SK-N-SH (cell line): ENCODE results near the gene AGAP1. TPM values are rescaled to one million over a fixed set of nuclear protein-coding genes. Genes with fewer than 3 reads are reported as not detected.

Experiments
- CTCF ChIA-PET: fragments of 300-600, 350-600 bp; formaldehyde crosslinking; extraction: SDS; loops from one replicate; lab custom pipeline; 2021; lab: Yijun Ruan, JAX
- POLR2A ChIA-PET: fragments of 350-600 bp; sonication (Branson Sonifier 250); formaldehyde crosslinking; extraction: SDS; loops from one replicate; lab custom pipeline; 2020; ENCODE audit warnings: antibody characterized with exemption, inconsistent platforms; lab: Yijun Ruan, JAX
- DNase-seq: peaks from one replicate; pipeline ENCODE4 v3.0.0; 2012
- H2AFZ ChIP-seq: fragments of 200-600 bp; sonication (generic); 2 replicates; pipeline ENCODE4 v1.8.1; 2016; ENCODE audit warnings: antibody characterized with exemption, mild to moderate bottlenecking, low read depth
- H3F3A ChIP-seq: fragments of 200-600 bp; sonication (generic); replicated peaks from 2 replicates; pipeline ENCODE3; 2016; ENCODE audit warnings: antibody characterized with exemption, mild to moderate bottlenecking; ENCODE audit not compliant: insufficient read depth
- H3K27ac ChIP-seq, 2 experiments: fragments of 200-500 bp in 1 of 2; fragments of 200-600 bp in 1 of 2; sonication (Bioruptor generic) in 1 of 2; sonication (generic), shearing (Covaris generic) in 1 of 2; 2 replicates each; pipeline versions ENCODE4 v1.5.1 to v1.6.1; 2014 to 2016; ENCODE audit warnings: low read depth in 2 of 2, inconsistent platforms in 1 of 2, low read length in 1 of 2, mild to moderate bottlenecking in 1 of 2, mixed read lengths in 1 of 2
- H3K27me3 ChIP-seq: fragments of 200-600 bp; sonication (generic), shearing (Covaris generic); 2 replicates; pipeline ENCODE4 v1.6.1; 2016; ENCODE audit warnings: mixed run types; ENCODE audit not compliant: insufficient read depth
- H3K36me3 ChIP-seq, 2 experiments: fragments of 200-500 bp in 1 of 2; fragments of 200-600 bp in 1 of 2; sonication (Bioruptor generic) in 1 of 2; sonication (generic) in 1 of 2; replicated peaks in 1 of 2; 2 replicates each; pipeline versions ENCODE3 to v1.5.1; 2014 to 2016; ENCODE audit warnings: low read length in 1 of 2, mild to moderate bottlenecking in 1 of 2; ENCODE audit not compliant: insufficient read depth in 2 of 2, control insufficient read depth in 1 of 2
- H3K4me1 ChIP-seq, 2 experiments: fragments of 200-500 bp in 1 of 2; fragments of 200-600 bp in 1 of 2; sonication (Bioruptor generic) in 1 of 2; sonication (generic), shearing (Covaris generic) in 1 of 2; 2 replicates each; pipeline versions ENCODE4 v1.5.1 to v1.6.1; 2014 to 2016; ENCODE audit warnings: low read depth in 1 of 2, low read length in 1 of 2, mixed run types in 1 of 2; ENCODE audit not compliant: insufficient read depth in 2 of 2, control insufficient read depth in 1 of 2
- H3K4me2 ChIP-seq: fragments of 200-600 bp; sonication (generic), shearing (Covaris generic); 2 replicates; pipeline ENCODE4 v1.6.1; 2017; ENCODE audit warnings: mixed run types
- H3K4me3 ChIP-seq, 2 experiments: fragments of 200-500 bp in 1 of 2; fragments of 200-600 bp in 1 of 2; sonication (Bioruptor generic) in 1 of 2; sonication (generic), shearing (Covaris generic) in 1 of 2; 2 replicates each; pipeline versions ENCODE4 v1.5.1 to v1.8.1; 2014 to 2016; ENCODE audit warnings: low read depth in 2 of 2, inconsistent platforms in 1 of 2, low read length in 1 of 2, mild to moderate bottlenecking in 1 of 2, mixed read lengths in 1 of 2, moderate library complexity in 1 of 2
- H3K79me2 ChIP-seq: fragments of 200-600 bp; sonication (generic); 2 replicates; pipeline ENCODE4 v1.8.1; 2017; ENCODE audit warnings: mild to moderate bottlenecking; ENCODE audit not compliant: insufficient read depth
- H3K9ac ChIP-seq: fragments of 200-600 bp; sonication (generic); 2 replicates; pipeline ENCODE4 v1.6.1; 2017; ENCODE audit warnings: mixed run types
- H3K9me2 ChIP-seq: fragments of 200-600 bp; sonication (generic); 2 replicates; pipeline ENCODE4 v1.6.1; 2017; ENCODE audit warnings: mixed run types
- H3K9me3 ChIP-seq: fragments of 200-600 bp; sonication (generic); 2 replicates; pipeline ENCODE4 v1.6.1; 2017; ENCODE audit warnings: mixed run types, mild to moderate bottlenecking, moderate library complexity
- H4K20me1 ChIP-seq: fragments of 200-600 bp; sonication (generic); 2 replicates; pipeline ENCODE4 v1.6.1; 2017; ENCODE audit warnings: mild to moderate bottlenecking, mixed run types; ENCODE audit not compliant: insufficient read depth
- CHD2 ChIP-seq: fragments of 150-350 bp; IDR thresholded peaks from 2 replicates; pipeline ENCODE4 v1.6.1; 2018; ENCODE audit warnings: low read length; ENCODE audit not compliant: partially characterized antibody
- ELF1 ChIP-seq: IDR thresholded peaks from 2 replicates; pipeline ENCODE4 v1.4.0; 2012
- EP300 ChIP-seq, 2 experiments: IDR thresholded peaks; 2 replicates each; pipeline versions ENCODE4 v1.4.0 to v1.6.1; 2012; ENCODE audit warnings: borderline replicate concordance in 1 of 2, low read depth in 1 of 2, low read length in 1 of 2
- FOSL2 ChIP-seq: IDR thresholded peaks from 2 replicates; pipeline ENCODE4 v1.4.0; 2012; ENCODE audit warnings: low read depth, mild to moderate bottlenecking, moderate library complexity, borderline replicate concordance
- FOXJ3 ChIP-seq: sonication (generic); formaldehyde crosslinking; IDR thresholded peaks from 2 replicates; pipeline ENCODE4 v1.5.1; 2020; ENCODE audit warnings: mild to moderate bottlenecking, missing genetic modification reagents
- FOXM1 ChIP-seq: IDR thresholded peaks from 2 replicates; pipeline ENCODE4 v1.4.0; 2012; ENCODE audit warnings: low read depth, mild to moderate bottlenecking
- GABPA ChIP-seq: IDR thresholded peaks from 2 replicates; pipeline ENCODE4 v1.4.0; 2012; ENCODE audit warnings: low read depth, mild to moderate bottlenecking
- GATA2 ChIP-seq: sonication (generic); formaldehyde crosslinking; IDR thresholded peaks from 2 replicates; pipeline ENCODE4 v1.5.0; 2020; ENCODE audit warnings: mild to moderate bottlenecking, missing genetic modification reagents
- JUND ChIP-seq: IDR thresholded peaks from 2 replicates; pipeline ENCODE4 v1.4.0; 2012
- MXI1 ChIP-seq: IDR thresholded peaks from 2 replicates; pipeline ENCODE4 v1.6.1; 2012; ENCODE audit warnings: mild to moderate bottlenecking, low read depth, low read length, improper control_type of control experiment
- NFIC ChIP-seq: IDR thresholded peaks from 2 replicates; pipeline ENCODE4 v1.4.0; 2012; ENCODE audit warnings: borderline replicate concordance
- NRF1 ChIP-seq: IDR thresholded peaks from 2 replicates; pipeline ENCODE4 v1.6.1; 2012; ENCODE audit warnings: low read depth, mild to moderate bottlenecking, low read length
- PBX3 ChIP-seq: IDR thresholded peaks from 2 replicates; pipeline ENCODE4; 2012
- POLR2AphosphoS5 ChIP-seq: IDR thresholded peaks from 2 replicates; pipeline ENCODE4 v1.6.1; 2012; ENCODE audit warnings: low read depth, low read length
- RCOR1 ChIP-seq: fragments of 150-350 bp; IDR thresholded peaks from 2 replicates; pipeline ENCODE4 v1.6.1; 2017; ENCODE audit warnings: antibody characterized with exemption, low read length
- SMC3 ChIP-seq: IDR thresholded peaks from 2 replicates; pipeline ENCODE4 v1.6.1; 2012; ENCODE audit warnings: low read depth, low read length, improper control_type of control experiment
- TAF1 ChIP-seq: IDR thresholded peaks from 2 replicates; pipeline ENCODE4 v1.6.1; 2012; ENCODE audit warnings: low read depth, mild to moderate bottlenecking, low read length, moderate library complexity, borderline replicate concordance
- TCF12 ChIP-seq: IDR thresholded peaks from 2 replicates; pipeline ENCODE4 v1.4.0; 2012
- TEAD4 ChIP-seq: IDR thresholded peaks from 2 replicates; pipeline ENCODE4 v1.4.0; 2012; ENCODE audit warnings: mild to moderate bottlenecking, borderline replicate concordance; ENCODE audit not compliant: insufficient read depth
- YY1 ChIP-seq: IDR thresholded peaks from 2 replicates; pipeline ENCODE4 v1.4.0; 2012; ENCODE audit warnings: low read depth, mild to moderate bottlenecking
- ZBTB33 ChIP-seq: IDR thresholded peaks from 2 replicates; pipeline ENCODE4 v1.4.0; 2012; ENCODE audit warnings: low read depth, borderline replicate concordance
- WGBS: methylation state at CpG from one replicate; pipeline ENCODE4 v1.1.6; 2017; ENCODE audit warnings: low lambda C conversion rate; 5-methylcytosine and 5-hydroxymethylcytosine counted together
- polyA plus RNA-seq, 3 experiments: library from polyadenylated mRNA; depleted of rRNA; stranded (reverse); fragments of >200 nt; gene quantifications; 2 replicates each; pipeline ENCODE4 v1.2.3, GENCODE V29; 2012
- TF ChIP-seq, protein P1 (sequence below): IDR thresholded peaks from 2 replicates; pipeline ENCODE4 v1.6.1; 2012; ENCODE audit warnings: mild to moderate bottlenecking, low read depth, low read length, moderate library complexity
- TF ChIP-seq, protein P2 (sequence below): IDR thresholded peaks from 2 replicates; pipeline ENCODE4 v1.4.0; 2012; ENCODE audit warnings: low read depth, borderline replicate concordance
- TF ChIP-seq, protein P3 (sequence below): IDR thresholded peaks from 2 replicates; pipeline ENCODE4 v1.4.0; 2012; ENCODE audit warnings: low read depth
- TF ChIP-seq, protein P4 (sequence below): fragments of 200-600 bp; sonication (generic); IDR thresholded peaks from 2 replicates; pipeline ENCODE4 v1.6.1; 2017; ENCODE audit warnings: antibody characterized with exemption, mild to moderate bottlenecking, moderate library complexity

AGAP1 gene
- polyA plus RNA-seq, 1 of the 3 experiments (the other 2 are of a cell fraction) = 8.8 TPM

GRCh38 chr2:235605312-235606003 lies 111.6 kb downstream of the AGAP1 start:
- Histone ChIP-seq H3K27ac (peak overlapping the region; percentile 49 to 89; a peak in 3 of 4 replicates), H3K4me1 (peaks cover 0 to 21% of the 10 kb centered on the region in 2 experiments; a peak in 2 of 4 replicates), H4K20me1 (peaks cover 29% of the 10 kb centered on the region; the same call in 1 of the 2 replicates), H3K36me3 (no peaks in the 10 kb centered on the region), H3K9me3 (no peaks in the 10 kb centered on the region), H3K4me3 (peak overlapping the region in 1 of 2 experiments; percentile 32; a peak in 2 of 4 replicates), H3F3A (no peaks in the 10 kb centered on the region), H3K79me2 (peaks cover 7% of the 10 kb centered on the region; the same call in 1 of the 2 replicates), H3K4me2 (peak overlapping the region; percentile 68), H3K27me3 (no peaks in the 10 kb centered on the region), H2AFZ (no peak overlapping the region), H3K9ac (peak overlapping the region; percentile 1; the same call in 1 of the 2 replicates), H3K9me2 (no peaks in the 10 kb centered on the region)
- POLR2A ChIA-PET = no interaction called here
- 28% methylated on average over 22 of the region's 22 CpGs for WGBS
- CTCF ChIA-PET = interaction anchor here (0.6 to 3.4 kb wide), 9 partner anchors 9 to 1840 kb away, joined by 3 to 16 read pairs (median 6); no protein-coding TSS in a partner anchor
- DNase-seq = peak; percentile 89
- TF ChIP-seq ZBTB33 (no peak), MXI1 (peak; percentile 81), CHD2 (peak; percentile 35), TAF1 (no peak), NFIC (no peak), POLR2AphosphoS5 (no peak), TEAD4 (no peak), JUND (no peak), FOXJ3 (CRISPR knock-in tag) (no peak), YY1 (no peak), NRF1 (no peak), PBX3 (peak; percentile 18; the same call in 1 of the 2 replicates), EP300 (IDR thresholded peaks at IDR 0.05; ENCODE audit: borderline replicate concordance in 1 of 2, low read depth in 1 of 2, low read length in 1 of 2) (peak in 1 of 2 experiments; percentile 39; a peak in 1 of 4 replicates), ELF1 (no peak), GABPA (no peak), SMC3 (no peak), GATA2 (CRISPR knock-in tag) (peak; percentile 77), RCOR1 (peak; percentile 6), FOXM1 (no peak), TCF12 (no peak), FOSL2 (no peak)
- TF ChIP-seq, protein P1, sequence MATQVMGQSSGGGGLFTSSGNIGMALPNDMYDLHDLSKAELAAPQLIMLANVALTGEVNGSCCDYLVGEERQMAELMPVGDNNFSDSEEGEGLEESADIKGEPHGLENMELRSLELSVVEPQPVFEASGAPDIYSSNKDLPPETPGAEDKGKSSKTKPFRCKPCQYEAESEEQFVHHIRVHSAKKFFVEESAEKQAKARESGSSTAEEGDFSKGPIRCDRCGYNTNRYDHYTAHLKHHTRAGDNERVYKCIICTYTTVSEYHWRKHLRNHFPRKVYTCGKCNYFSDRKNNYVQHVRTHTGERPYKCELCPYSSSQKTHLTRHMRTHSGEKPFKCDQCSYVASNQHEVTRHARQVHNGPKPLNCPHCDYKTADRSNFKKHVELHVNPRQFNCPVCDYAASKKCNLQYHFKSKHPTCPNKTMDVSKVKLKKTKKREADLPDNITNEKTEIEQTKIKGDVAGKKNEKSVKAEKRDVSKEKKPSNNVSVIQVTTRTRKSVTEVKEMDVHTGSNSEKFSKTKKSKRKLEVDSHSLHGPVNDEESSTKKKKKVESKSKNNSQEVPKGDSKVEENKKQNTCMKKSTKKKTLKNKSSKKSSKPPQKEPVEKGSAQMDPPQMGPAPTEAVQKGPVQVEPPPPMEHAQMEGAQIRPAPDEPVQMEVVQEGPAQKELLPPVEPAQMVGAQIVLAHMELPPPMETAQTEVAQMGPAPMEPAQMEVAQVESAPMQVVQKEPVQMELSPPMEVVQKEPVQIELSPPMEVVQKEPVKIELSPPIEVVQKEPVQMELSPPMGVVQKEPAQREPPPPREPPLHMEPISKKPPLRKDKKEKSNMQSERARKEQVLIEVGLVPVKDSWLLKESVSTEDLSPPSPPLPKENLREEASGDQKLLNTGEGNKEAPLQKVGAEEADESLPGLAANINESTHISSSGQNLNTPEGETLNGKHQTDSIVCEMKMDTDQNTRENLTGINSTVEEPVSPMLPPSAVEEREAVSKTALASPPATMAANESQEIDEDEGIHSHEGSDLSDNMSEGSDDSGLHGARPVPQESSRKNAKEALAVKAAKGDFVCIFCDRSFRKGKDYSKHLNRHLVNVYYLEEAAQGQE = no peak
- TF ChIP-seq, protein P2, sequence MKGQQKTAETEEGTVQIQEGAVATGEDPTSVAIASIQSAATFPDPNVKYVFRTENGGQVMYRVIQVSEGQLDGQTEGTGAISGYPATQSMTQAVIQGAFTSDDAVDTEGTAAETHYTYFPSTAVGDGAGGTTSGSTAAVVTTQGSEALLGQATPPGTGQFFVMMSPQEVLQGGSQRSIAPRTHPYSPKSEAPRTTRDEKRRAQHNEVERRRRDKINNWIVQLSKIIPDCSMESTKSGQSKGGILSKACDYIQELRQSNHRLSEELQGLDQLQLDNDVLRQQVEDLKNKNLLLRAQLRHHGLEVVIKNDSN = no peak
- TF ChIP-seq, protein P3, sequence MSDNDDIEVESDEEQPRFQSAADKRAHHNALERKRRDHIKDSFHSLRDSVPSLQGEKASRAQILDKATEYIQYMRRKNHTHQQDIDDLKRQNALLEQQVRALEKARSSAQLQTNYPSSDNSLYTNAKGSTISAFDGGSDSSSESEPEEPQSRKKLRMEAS = no peak
- TF ChIP-seq, protein P4, sequence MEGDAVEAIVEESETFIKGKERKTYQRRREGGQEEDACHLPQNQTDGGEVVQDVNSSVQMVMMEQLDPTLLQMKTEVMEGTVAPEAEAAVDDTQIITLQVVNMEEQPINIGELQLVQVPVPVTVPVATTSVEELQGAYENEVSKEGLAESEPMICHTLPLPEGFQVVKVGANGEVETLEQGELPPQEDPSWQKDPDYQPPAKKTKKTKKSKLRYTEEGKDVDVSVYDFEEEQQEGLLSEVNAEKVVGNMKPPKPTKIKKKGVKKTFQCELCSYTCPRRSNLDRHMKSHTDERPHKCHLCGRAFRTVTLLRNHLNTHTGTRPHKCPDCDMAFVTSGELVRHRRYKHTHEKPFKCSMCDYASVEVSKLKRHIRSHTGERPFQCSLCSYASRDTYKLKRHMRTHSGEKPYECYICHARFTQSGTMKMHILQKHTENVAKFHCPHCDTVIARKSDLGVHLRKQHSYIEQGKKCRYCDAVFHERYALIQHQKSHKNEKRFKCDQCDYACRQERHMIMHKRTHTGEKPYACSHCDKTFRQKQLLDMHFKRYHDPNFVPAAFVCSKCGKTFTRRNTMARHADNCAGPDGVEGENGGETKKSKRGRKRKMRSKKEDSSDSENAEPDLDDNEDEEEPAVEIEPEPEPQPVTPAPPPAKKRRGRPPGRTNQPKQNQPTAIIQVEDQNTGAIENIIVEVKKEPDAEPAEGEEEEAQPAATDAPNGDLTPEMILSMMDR = no peak
